Stimulated activated naive CD8-positive, alpha-beta T cell treated with anti-CD3 and anti-CD28 coated beads, Interleukin-15, Interleukin-2, amounts not matched to agents 100 ng/mL and 50 ng/mL, for 24 hours (primary cell): Measurements from ENCODE around the gene DGKH.

ENCODE experiments used
- H3K27ac Mint-ChIP-seq: one replicate; pipeline ENCODE4 v1.8.0; 2021; ENCODE audit warnings: mild to moderate bottlenecking, mixed read lengths
- H3K27me3 Mint-ChIP-seq: one replicate; pipeline ENCODE4 v1.8.0; 2021; ENCODE audit warnings: mixed read lengths
- H3K36me3 Mint-ChIP-seq: one replicate; pipeline ENCODE4 v1.8.0; 2021; ENCODE audit warnings: low read depth, mixed read lengths
- H3K4me1 Mint-ChIP-seq: one replicate; pipeline ENCODE4 v1.8.0; 2021; ENCODE audit warnings: low read depth, mixed read lengths
- H3K4me3 Mint-ChIP-seq: one replicate; pipeline ENCODE4 v1.8.0; 2021; ENCODE audit warnings: mild to moderate bottlenecking, mixed read lengths
- H3K9me3 Mint-ChIP-seq: one replicate; pipeline ENCODE4 v1.8.0; 2021; ENCODE audit warnings: mixed read lengths

Gene DGKH

DNA sequence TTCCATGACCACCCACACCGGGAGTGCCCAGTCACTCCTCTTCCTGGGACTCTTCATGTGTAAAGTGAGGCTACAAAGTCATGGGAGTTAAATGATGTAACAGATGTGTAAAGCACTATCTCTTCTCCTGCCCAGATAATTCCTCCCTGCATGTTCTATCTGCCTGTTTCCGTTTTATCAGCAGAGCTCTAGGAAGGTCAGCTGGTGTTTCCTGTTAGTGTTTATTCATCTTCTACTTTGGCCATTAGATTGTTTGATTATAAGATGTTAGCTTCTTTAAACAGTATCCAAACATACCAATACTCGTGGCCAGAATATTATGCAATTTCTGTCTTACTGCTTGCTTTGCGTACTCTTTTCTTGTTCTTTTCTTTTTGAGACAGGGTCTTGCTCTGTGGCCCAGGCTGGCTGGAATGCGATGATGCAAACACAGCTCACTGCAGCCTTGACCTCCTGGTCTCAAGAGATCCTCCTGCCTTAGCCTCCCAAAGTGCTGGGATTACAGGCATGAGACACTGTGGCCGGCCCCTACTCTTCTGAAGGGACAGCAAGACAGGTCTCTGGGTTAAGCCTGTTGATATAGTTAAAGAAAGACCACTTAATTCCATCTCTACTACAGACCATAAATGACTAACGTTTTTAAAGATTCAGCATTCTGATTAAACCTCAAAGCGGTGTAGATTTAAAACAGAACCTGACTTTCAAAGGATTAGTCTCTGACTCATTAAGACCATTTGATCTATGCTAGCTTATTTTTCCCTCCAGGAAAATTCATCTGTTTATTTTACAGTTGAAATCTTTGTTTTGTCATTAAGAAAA lies 126.1 kb downstream of the DGKH start:
- no peaks in the 10 kb centered on the region for H3K9me3 Mint-ChIP-seq

DNA sequence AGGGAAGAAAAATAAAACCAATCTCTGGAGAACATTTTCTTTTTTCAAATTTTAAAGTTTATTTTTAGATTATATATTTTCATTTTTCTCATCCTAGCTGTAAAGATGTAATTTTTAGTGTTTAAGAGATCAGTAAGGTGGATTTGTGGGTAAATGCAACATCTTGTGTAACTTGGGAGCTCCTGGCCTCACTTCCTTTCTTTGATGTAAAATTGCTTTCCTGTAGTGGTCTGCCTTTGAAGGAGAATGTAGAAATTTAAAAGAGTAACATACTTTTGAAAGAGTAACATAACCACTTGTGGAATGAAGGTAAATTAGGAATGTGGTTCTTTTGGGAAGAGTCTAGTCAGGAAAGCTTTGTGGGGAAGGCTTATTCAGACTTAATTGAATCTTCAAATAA lies 127.8 kb downstream of the DGKH start:
- Mint-ChIP-seq H3K4me3 (no peak overlapping the region), H3K27me3 (no peaks in the 10 kb centered on the region), H3K27ac (no peak overlapping the region), H3K4me1 (peaks cover 11% of the 10 kb centered on the region), H3K9me3 (no peaks in the 10 kb centered on the region), H3K36me3 (peaks cover 32% of the 10 kb centered on the region)

More for the DNA sequence above, 126.1 kb downstream of the DGKH start:
- Mint-ChIP-seq H3K4me3 (no peak overlapping the region), H3K36me3 (peaks cover 30% of the 10 kb centered on the region), H3K27me3 (no peaks in the 10 kb centered on the region), H3K4me1 (peaks cover 11% of the 10 kb centered on the region), H3K27ac (no peak overlapping the region)

DNA sequence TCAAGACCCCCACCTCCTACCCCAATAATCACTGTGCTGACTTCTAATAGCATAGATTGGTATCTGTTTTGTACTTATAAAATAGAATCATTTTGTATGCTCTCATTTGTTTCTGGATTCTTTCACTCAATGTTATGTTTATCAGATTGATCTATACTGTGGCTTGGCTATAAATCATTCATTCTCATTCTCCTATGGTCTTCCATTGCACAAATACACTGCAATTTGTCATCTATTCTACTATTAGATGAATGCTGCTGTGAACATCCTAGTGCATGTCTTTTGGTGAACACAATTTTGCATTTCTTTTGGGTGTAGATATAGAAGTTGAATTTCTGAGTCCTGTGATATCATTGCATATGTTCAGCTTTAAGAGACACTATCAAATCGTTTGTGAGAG lies 128.7 kb downstream of the DGKH start:
- Mint-ChIP-seq H3K27me3 (no peaks in the 10 kb centered on the region), H3K36me3 (peaks cover 34% of the 10 kb centered on the region), H3K27ac (no peak overlapping the region), H3K4me1 (peaks cover 11% of the 10 kb centered on the region), H3K4me3 (no peak overlapping the region), H3K9me3 (no peaks in the 10 kb centered on the region)

DNA sequence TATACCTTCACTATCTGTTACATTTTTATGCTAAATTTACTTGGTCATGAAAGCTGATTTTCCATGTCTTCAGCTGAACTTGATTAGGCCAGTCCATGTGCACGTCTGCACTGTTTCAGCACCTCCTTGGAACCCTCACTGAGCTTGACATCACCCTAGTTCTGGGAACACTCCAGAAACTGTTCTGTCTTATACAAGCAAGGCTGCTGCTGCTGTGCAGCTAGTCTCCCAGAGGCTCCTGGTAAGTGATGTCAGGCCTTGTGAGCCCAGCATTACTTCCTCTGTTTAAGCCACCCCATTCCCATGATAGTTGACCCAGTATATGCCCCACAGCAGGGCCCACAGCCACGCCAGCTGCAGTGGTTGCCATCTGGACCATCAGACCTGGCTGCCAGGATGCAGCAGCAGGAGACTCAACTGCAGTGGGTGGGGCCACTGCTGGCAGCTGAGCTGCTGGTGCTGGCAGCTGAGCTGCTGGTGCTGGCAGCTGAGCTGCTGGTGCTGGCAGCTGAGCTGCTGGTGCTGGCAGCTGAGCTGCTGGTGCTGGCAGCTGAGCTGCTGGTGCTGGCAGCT lies 133.0 kb downstream of the DGKH start:
- Mint-ChIP-seq H3K9me3 (no peaks in the 10 kb centered on the region), H3K4me1 (peaks cover 2% of the 10 kb centered on the region), H3K27me3 (no peaks in the 10 kb centered on the region), H3K36me3 (peaks cover 26% of the 10 kb centered on the region), H3K27ac (no peak overlapping the region), H3K4me3 (no peak overlapping the region)

DNA sequence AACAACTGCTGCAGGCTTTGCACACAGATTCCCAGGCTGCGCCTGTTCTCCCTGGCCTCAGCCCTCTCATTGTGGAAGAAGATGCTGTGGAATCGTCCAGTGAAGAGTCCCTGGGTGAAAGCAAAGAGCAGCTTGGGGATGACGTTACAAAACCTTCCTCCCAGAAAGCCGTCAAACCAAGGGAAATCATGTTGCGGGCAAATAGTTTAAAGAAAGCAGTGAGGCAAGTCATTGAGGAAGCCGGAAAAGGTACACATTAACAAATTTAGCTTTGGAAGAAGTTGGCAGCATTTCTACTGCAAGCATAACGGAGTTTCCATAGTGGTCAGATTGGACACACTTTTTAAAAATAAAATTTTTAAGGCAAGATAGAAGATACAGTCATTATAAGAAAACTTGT lies 140.6 kb downstream of the DGKH start:
- Mint-ChIP-seq H3K4me3 (no peak overlapping the region), H3K4me1 (no peaks in the 10 kb centered on the region), H3K9me3 (no peaks in the 10 kb centered on the region), H3K27ac (no peak overlapping the region), H3K27me3 (no peaks in the 10 kb centered on the region), H3K36me3 (peaks cover 38% of the 10 kb centered on the region)

DNA sequence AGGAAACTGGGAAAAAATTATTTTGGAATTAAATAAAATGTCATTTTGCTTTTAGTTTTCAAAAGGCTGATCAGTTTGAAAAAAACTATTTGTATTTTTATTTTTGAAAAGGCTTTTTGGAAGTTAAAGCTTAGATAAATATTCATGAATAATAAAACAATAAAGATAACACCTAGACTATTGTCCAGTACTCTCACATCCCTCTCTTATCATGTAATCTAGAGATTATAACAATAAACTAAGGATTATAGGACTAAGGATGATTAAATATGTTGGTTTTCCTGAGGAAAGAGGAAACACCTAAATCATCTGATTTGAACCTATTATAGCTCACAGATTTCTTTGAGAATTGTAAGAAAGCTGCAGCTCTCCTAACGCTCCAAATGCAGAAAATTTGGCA lies 142.1 kb downstream of the DGKH start:
- H3K27me3 Mint-ChIP-seq, result no peaks in the 10 kb centered on the region
- no peak overlapping the region for H3K4me3 Mint-ChIP-seq
- no peaks in the 10 kb centered on the region for H3K9me3 Mint-ChIP-seq
- no peaks in the 10 kb centered on the region for H3K4me1 Mint-ChIP-seq
- no peak overlapping the region for H3K27ac Mint-ChIP-seq
- H3K36me3 Mint-ChIP-seq, result peaks cover 44% of the 10 kb centered on the region

DNA sequence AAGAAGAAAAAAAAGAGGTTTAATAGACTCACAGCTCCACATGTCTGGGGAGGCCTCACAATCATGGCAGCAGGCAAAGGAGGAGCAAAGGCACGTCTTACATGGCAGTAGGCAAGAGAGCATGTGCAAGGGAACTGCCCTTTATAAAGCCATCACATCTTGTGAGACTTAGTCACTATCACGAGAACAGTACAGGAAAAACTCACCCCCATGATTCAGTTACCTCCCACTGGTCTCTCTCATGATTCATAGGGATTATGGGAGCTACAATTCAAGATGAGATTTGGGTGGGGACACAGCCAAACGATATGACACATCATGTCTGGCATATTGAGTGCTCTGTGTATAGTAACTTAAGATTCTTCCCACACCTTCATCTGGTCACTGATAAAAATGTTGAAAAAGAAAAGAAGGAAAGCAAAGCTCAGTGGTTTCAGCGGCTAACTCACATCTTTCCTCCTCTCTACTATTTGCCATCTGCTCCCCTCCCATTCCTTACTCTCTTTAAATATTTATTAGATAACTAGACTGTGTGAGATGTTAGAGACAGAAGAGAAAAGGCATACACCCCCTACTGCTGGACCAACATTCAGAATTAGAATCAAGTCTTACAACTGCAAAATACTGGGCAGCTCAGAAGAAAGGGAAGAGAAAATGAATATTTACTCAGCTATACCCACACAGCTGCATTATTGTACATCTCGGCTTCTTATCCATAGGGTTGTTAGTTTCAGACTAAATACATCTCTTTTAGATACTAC lies 163.4 kb downstream of the DGKH start:
- Mint-ChIP-seq H3K9me3 (no peaks in the 10 kb centered on the region), H3K27ac (no peak overlapping the region), H3K4me1 (no peaks in the 10 kb centered on the region), H3K36me3 (peaks cover 32% of the 10 kb centered on the region), H3K27me3 (no peaks in the 10 kb centered on the region), H3K4me3 (no peak overlapping the region)

DNA sequence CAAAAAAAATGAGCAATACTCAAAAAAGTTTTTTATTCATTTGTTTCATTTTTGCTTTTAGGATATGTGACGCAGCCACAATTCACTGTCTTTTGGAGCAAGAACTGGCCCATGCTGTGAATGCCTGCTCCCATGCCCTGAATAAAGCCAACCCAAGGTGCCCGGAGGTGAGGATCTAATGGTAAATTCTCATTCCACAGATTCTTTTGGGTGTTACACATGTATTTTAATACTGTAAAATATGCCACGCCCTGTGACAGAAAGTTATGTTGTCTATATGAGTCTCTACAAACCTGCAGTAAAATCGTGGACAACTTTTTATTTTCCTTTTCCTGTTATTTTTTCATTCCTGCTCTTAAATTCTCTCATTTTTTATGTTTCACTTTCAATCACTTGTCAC lies 166.0 kb downstream of the DGKH start:
- no peaks in the 10 kb centered on the region for H3K9me3 Mint-ChIP-seq
- no peaks in the 10 kb centered on the region for H3K27me3 Mint-ChIP-seq
- no peak overlapping the region for H3K27ac Mint-ChIP-seq
- H3K4me1 Mint-ChIP-seq, result no peaks in the 10 kb centered on the region
- H3K36me3 Mint-ChIP-seq, result peaks cover 33% of the 10 kb centered on the region
- no peak overlapping the region for H3K4me3 Mint-ChIP-seq

DNA sequence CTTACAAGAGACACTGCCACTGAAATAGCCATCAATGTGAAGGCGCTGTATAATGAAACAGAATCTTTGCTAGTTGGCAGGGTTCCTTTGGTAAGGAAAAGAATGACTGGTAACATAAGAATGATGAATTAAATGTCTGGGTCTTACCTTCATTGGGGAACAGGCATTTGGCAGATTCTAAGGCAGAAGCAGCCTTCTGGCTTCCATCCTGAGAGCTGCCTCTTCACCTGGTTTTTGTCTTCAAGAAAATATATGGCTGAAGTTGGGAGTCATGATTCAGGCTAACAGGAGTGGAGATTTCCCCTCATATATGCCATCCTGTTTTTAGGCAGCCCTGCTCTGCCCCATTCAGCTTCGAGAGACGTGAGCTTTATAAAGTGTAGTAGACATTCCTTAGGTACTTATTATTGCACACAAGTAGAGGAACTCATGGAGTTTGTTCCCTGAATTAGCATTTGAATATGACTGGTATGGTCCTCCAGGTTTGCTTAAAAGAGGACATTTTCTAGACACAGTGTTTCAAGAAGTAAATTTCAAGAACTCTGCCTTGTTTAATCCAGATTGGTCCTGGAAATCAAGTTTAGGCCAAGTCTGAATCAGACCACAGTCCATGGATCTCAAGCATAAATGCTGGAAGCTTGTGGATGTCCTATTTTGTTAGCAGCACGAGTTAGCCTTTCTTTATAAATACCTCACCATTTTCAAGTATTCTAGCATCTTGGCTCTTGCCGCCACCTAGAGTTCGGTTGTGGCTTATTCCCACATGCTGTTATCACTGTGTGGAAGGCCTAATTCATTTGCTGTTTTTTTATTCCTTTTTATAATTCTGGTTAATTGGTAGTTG lies 167.4 kb downstream of the DGKH start:
- Mint-ChIP-seq H3K9me3 (no peaks in the 10 kb centered on the region), H3K4me3 (no peak overlapping the region), H3K4me1 (no peaks in the 10 kb centered on the region), H3K27me3 (no peaks in the 10 kb centered on the region), H3K27ac (no peak overlapping the region), H3K36me3 (peaks cover 39% of the 10 kb centered on the region)

DNA sequence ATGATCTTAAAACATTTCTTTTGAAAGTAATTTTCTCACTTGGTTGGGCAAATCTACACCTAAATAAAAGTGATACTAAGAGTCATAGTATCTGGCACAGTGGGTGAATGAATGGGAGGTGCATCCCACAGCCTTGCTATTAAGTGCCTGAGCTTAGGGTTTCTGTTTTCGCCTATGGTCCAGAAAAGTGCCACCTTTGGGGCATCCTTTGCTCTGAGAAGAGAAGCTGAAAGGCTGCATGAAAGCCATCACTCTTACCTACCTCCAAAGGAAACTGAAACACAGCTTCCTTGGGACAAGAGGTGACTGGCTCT lies 167.9 kb downstream of the DGKH start:
- no peaks in the 10 kb centered on the region for H3K4me1 Mint-ChIP-seq
- no peak overlapping the region for H3K4me3 Mint-ChIP-seq
- no peak overlapping the region for H3K27ac Mint-ChIP-seq
- no peaks in the 10 kb centered on the region for H3K27me3 Mint-ChIP-seq
- H3K9me3 Mint-ChIP-seq, result no peaks in the 10 kb centered on the region
- peaks cover 40% of the 10 kb centered on the region for H3K36me3 Mint-ChIP-seq

DNA sequence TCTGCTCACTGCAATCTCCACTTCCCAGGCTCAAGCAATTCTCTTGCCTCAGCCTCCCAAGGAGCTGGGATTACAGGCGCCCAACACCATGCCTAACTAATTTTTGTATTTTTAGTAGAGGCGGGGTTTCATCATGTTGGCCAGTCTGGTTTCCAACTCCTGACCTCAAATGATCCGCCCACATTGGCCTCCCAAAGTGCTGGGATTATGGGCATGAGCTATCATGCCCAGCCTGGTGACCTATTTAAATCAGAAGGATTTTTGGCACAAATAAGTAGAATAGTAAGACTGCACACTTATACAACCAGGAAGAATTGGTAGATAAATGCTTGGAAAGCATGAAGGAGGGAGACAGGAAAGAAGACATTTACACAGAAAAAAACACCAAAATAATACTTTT lies 170.1 kb downstream of the DGKH start:
- Mint-ChIP-seq H3K4me1 (no peaks in the 10 kb centered on the region), H3K9me3 (no peaks in the 10 kb centered on the region), H3K36me3 (peaks cover 35% of the 10 kb centered on the region), H3K27ac (no peak overlapping the region), H3K27me3 (no peaks in the 10 kb centered on the region), H3K4me3 (no peak overlapping the region)

DNA sequence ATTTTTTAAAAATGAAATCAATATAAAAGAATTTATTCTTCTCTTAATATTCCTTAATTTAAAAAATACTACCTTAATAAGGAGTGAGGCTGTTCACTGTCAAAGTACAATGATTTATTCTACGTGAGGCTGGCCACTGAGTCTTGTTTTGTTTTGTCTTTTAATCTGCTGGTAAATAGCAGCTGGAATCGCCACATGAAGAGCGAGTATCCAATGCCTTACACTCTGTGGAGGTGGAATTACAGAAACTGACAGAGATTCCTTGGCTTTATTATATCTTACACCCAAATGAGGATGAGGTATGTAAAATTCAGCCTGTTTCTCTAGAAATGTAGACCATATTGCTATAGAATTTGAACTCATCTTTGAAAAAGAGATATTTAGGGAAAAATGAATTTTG lies 170.6 kb downstream of the DGKH start:
- Mint-ChIP-seq H3K9me3 (no peaks in the 10 kb centered on the region), H3K4me1 (no peaks in the 10 kb centered on the region), H3K4me3 (no peak overlapping the region), H3K36me3 (peaks cover 39% of the 10 kb centered on the region), H3K27me3 (no peaks in the 10 kb centered on the region), H3K27ac (no peak overlapping the region)

DNA sequence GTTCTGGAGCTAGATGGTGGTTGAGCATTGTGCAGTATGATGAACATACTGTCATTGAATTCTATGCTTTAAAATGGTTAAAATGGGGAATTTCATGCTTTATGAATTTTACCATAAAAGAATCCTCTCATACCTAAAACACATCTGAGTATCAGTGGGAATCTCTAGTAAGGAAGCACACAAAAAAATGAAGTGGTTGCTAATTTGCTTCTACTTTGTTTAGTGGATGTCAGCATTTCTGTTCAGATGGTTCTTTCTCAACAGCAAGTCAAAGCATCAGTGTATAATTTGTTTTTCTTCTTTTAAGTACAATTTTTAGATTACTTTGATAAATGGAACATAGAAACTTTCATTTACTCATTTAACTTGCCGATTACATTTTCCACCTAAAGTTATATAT lies 171.4 kb downstream of the DGKH start:
- Mint-ChIP-seq H3K36me3 (peaks cover 42% of the 10 kb centered on the region), H3K4me3 (no peak overlapping the region), H3K27me3 (no peaks in the 10 kb centered on the region)

DNA sequence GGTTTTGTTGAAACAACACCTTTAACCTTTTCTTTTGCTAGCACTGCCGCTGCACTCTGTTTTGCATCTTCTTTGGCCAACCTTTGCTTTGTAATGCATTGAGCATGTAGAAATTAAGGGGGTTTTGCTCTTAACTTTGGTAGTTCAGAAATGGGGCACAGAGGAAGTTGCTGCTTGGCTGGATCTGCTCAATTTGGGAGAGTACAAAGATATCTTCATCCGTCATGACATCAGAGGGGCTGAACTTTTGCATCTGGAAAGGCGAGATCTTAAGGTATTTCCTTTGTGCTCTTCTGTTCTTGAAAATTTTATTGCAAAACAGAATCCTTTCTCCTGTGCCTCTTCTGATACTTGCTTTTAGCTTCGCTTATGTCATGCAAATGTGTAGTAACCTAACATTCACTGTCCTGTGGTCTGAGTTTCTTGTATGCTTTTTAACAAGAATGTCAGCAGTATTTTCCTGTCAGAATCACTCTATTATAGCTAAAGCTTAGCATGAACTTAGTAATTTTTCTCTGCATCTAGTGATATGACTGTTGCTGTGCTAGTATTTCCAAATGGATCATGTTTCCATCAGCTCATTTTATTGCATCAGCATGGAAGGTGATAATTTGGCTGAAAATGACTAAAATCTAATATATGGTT lies 172.8 kb downstream of the DGKH start:
- H3K4me3 Mint-ChIP-seq, result no peak overlapping the region
- no peak overlapping the region for H3K27ac Mint-ChIP-seq
- no peaks in the 10 kb centered on the region for H3K9me3 Mint-ChIP-seq
- peaks cover 49% of the 10 kb centered on the region for H3K36me3 Mint-ChIP-seq
- no peaks in the 10 kb centered on the region for H3K4me1 Mint-ChIP-seq
- no peaks in the 10 kb centered on the region for H3K27me3 Mint-ChIP-seq

More for the DNA sequence above, 171.4 kb downstream of the DGKH start:
- Mint-ChIP-seq H3K4me1 (no peaks in the 10 kb centered on the region), H3K9me3 (no peaks in the 10 kb centered on the region), H3K27ac (no peak overlapping the region)
